Measurements from ENCODE around the gene GNPDA2. TPM values are rescaled to one million over a fixed set of nuclear protein-coding genes. Genes with fewer than 3 reads are reported as not detected.

Gene GNPDA2
- total and polyA plus RNA-seq, 2 of the 8 experiments (the other 6 are each of a cell fraction or from before 2014, with no cell fraction given): 3.0 to 4.8 TPM

- no peak for TF ChIP-seq RXRA (IDR thresholded peaks at IDR 0.05; ENCODE audit: insufficient read depth, low read depth, low read length)
- no peak; the same call in 1 of the 2 replicates for TF ChIP-seq BACH1 (IDR thresholded peaks at IDR 0.05; ENCODE audit: low read length)
- TF ChIP-seq FOSL1 (IDR thresholded peaks at IDR 0.05; ENCODE audit: insufficient read depth, low read depth, low read length): no peak
- TF ChIP-seq SAP30 (IDR thresholded peaks at IDR 0.05; ENCODE audit: insufficient read depth, insufficient replicate concordance, low read length): peak; percentile 70
- TF ChIP-seq NRF1 (IDR thresholded peaks at IDR 0.05; ENCODE audit: low read depth, low read length): peak; percentile 93
- no peak for TF ChIP-seq ATF2 (IDR thresholded peaks at IDR 0.05; ENCODE audit: low read length)
- peak; percentile 96 for TF ChIP-seq E2F6 (IDR thresholded peaks at IDR 0.05)
- TF ChIP-seq CHD1 (IDR thresholded peaks at IDR 0.05; ENCODE audit: low read depth, low read length): no peak
- no peak for TF ChIP-seq KDM5A (IDR thresholded peaks at IDR 0.05; ENCODE audit: low read length)
- TF ChIP-seq GTF2F1 (IDR thresholded peaks at IDR 0.05; ENCODE audit: borderline replicate concordance, low read depth, low read length): no peak
- no peak for TF ChIP-seq CHD2 (IDR thresholded peaks at IDR 0.05; ENCODE audit: low read length)
- TF ChIP-seq MAX (IDR thresholded peaks at IDR 0.05): peak; percentile 88
- TF ChIP-seq RAD21 (IDR thresholded peaks at IDR 0.05 in 1 of 2, conservative IDR thresholded peaks at IDR 0.05 in 1 of 2; ENCODE audit: low read depth in 2 of 2, low read length in 2 of 2): peak in 1 of 2 experiments; percentile 2; a peak in 1 of 4 replicates
These were observed at the start of gene GNPDA2 (continued) for GRCh38 chr4:44726038-44726871.
